H7 (cell line): ENCODE results near the gene EPB41L1. TPM values are rescaled to one million over a fixed set of nuclear protein-coding genes. Genes with fewer than 3 reads are reported as not detected.

Source experiments
- DNase-seq: peaks from one replicate; pipeline ENCODE4 v3.0.0; 2012
- H3K27me3 ChIP-seq: 2 replicates; pipeline ENCODE4 v1.6.0; 2011; ENCODE audit warnings: mild to moderate bottlenecking, low read length; ENCODE audit not compliant: control insufficient read depth, insufficient read depth
- H3K36me3 ChIP-seq: replicated peaks from 2 replicates; pipeline ENCODE4 v1.5.1; 2011; ENCODE audit warnings: low read length; ENCODE audit not compliant: control insufficient read depth, insufficient read depth
- H3K4me3 ChIP-seq: 2 replicates; pipeline ENCODE4 v1.5.1; 2011; ENCODE audit warnings: low read depth, mild to moderate bottlenecking, control low read depth, low read length, moderate library complexity; ENCODE audit not compliant: insufficient read depth
- total RNA-seq: library from RNA; depleted of rRNA; stranded (reverse); fragments of >200 nt; shearing (Covaris generic); gene quantifications from 2 replicates; pipeline ENCODE4 v1.2.3, GENCODE V29; 2014

The EPB41L1 gene
- total RNA-seq, 1 experiment from 2014 or later = 11.9 TPM

DNA sequence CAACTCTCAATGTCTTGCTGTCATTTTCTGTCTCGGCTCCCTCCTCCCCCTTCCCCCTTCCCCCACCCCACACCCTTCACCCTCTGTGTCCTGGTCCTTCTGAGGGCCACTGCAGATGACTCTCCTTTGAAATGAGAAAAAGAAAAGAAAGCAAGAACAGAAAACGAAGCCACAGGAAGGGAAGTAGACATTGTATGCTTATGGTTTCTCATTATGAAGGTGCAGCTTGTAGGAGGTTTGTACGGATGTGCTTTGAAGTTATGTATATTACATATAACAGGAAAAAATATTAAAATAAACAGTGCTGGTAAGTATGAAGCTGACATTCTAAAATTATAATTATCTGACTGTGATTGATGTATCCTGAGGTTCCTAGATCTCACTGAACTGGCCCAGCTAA, 75.5 kb downstream of the EPB41L1 start:
- no peak overlapping the region for H3K4me3 ChIP-seq
- no peak for DNase-seq
- H3K27me3 ChIP-seq = no peaks in the 10 kb centered on the region
- no peaks in the 10 kb centered on the region for H3K36me3 ChIP-seq

DNA sequence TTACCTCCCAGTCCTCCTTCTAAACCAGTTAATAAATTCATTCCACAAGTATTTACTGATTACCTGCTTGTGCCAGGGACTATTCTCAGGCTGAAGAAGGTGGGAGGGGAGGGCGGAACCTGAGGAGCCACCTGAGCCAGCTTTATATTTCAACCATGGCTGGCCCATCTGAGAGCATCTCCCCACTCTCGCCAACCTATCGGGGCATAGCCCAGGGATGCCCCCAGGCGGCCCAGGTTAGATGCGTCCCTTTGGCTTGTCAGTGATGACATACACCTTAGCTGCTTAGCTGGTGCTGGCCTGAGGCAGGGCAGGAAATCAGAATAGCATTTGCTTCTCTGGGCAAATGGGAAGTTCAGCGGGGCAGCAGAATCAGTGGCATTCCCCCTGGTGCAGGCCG, 76.8 kb downstream of the EPB41L1 start:
- Histone ChIP-seq H3K4me3 (no peak overlapping the region), H3K36me3 (no peaks in the 10 kb centered on the region), H3K27me3 (no peaks in the 10 kb centered on the region)
- peak; percentile 51 for DNase-seq

- DNase-seq = no peak
- no peaks in the 10 kb centered on the region; the same call in 1 of the 2 replicates for H3K36me3 ChIP-seq
- H3K4me3 ChIP-seq = no peak overlapping the region
- H3K27me3 ChIP-seq = no peaks in the 10 kb centered on the region
These were observed 80.3 kb downstream of the EPB41L1 start for GRCh38 chr20:36234771-36235320.

DNA sequence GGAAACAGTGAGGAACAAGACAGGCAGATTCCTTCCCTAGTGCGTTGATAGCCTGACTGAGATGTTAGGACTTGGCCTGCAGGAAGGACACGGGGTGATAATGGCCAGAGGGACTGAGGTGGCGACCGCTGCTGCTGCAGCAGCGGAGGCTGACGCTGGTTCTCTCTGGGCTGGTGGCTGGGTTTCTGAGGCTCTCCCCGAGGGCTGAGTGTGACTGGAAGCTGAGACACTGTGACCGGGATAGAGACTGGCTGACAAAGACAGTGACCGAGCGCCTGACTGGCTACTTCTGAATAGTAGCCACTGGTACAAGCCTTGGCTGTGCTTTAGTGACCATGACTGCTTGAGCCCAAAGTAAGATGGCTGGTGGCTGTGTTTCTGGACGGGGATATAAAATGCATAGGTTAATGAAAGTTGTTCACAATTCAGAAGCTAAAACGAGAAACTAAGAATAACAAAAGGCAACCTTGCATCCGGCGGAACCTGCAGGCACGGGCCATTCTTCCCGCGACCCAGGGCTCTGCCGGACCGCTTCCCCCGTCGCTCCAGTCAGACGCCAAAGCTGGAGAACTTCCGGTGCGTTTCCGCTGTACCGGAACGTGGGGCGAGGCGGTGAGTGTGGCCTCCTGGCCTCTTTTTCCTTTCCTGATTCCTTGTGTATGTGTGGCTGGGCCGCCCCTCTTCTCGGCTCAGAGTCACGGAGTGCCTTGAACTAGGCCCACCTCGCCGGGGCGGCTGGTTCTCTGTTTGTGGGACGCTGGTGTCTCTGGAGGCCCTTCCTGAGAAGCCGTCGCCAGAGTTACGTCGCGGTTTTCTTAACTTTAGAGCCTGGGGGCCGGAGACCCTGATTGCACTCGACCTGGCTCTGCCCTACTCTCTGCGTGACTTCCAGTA, 81.6 kb downstream of the EPB41L1 start, which contains the start of gene AAR2:
Gene AAR2 (plus strand): TSS at position 587 of the 894 bp plus-strand sequence. CDS start 3,391 bp downstream, outside the sequence.
- Histone ChIP-seq H3K4me3 (peak within 1 kb of the TSS; percentile 72), H3K36me3 (peaks cover 12% of the 10 kb centered on the region), H3K27me3 (no peaks in the 10 kb centered on the region)
- peak; percentile 88 for DNase-seq

GRCh38 chr20:36236786-36237121, 82.2 kb downstream of the EPB41L1 start:
- H3K36me3 ChIP-seq = peaks cover 12% of the 10 kb centered on the region
- H3K4me3 ChIP-seq = peak overlapping the region; percentile 72
- H3K27me3 ChIP-seq = no peaks in the 10 kb centered on the region
- no peak for DNase-seq

GRCh38 chr20:36237477-36237876, 82.9 kb downstream of the EPB41L1 start:
- Histone ChIP-seq H3K4me3 (no peak overlapping the region; the same call in 1 of the 2 replicates), H3K27me3 (no peaks in the 10 kb centered on the region), H3K36me3 (peaks cover 12% of the 10 kb centered on the region)
- no peak for DNase-seq

DNA sequence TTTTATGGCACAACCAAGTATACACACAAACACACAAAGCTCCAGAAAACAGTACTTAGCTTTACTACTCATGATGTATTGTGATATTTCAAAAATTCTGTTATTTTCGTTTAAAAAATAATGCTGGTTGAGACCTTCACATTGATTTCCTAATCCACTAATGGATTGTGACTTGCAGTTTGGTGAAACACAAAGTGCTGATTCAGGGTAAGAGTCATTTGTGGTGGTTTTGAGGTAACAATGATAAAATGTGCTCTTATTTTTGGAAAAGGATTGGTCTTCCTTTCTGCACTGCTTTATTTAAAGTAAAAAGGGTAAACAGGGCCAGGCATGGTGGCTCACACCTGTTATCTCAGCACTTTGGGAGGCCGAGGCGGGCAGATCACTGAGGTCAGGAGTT, 83.6 kb downstream of the EPB41L1 start:
- Histone ChIP-seq H3K4me3 (no peak overlapping the region), H3K36me3 (peaks cover 12% of the 10 kb centered on the region), H3K27me3 (no peaks in the 10 kb centered on the region)
- DNase-seq = no peak

GRCh38 chr20:36238760-36239159, 84.2 kb downstream of the EPB41L1 start:
- no peak for DNase-seq
- Histone ChIP-seq H3K4me3 (no peak overlapping the region), H3K36me3 (peaks cover 14% of the 10 kb centered on the region), H3K27me3 (no peaks in the 10 kb centered on the region)

DNA sequence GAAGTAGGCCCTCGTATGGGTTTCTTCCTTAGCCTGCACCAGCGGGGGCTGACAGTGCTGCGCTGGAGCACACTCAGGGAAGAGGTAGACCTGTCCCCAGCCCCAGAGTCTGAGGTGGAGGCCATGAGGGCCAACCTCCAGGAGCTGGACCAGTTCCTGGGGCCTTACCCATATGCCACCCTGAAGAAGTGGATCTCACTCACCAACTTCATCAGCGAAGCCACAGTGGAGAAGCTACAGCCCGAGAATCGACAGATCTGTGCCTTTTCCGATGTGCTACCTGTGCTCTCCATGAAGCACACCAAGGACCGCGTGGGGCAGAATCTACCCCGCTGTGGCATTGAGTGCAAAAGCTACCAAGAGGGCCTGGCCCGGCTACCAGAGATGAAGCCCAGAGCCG, 85.5 kb downstream of the EPB41L1 start:
- Histone ChIP-seq H3K36me3 (peaks cover 25% of the 10 kb centered on the region), H3K27me3 (no peaks in the 10 kb centered on the region), H3K4me3 (no peak overlapping the region)
- DNase-seq = no peak

- no peak for DNase-seq
- peaks cover 31% of the 10 kb centered on the region for H3K36me3 ChIP-seq
- no peaks in the 10 kb centered on the region for H3K27me3 ChIP-seq
- H3K4me3 ChIP-seq = no peak overlapping the region
These were observed 87.1 kb downstream of the EPB41L1 start for GRCh38 chr20:36241678-36242077.

- DNase-seq = no peak
- no peak overlapping the region for H3K4me3 ChIP-seq
- peaks cover 33% of the 10 kb centered on the region for H3K36me3 ChIP-seq
- no peaks in the 10 kb centered on the region for H3K27me3 ChIP-seq
These were observed 89.2 kb downstream of the EPB41L1 start for GRCh38 chr20:36243726-36244125.

DNA sequence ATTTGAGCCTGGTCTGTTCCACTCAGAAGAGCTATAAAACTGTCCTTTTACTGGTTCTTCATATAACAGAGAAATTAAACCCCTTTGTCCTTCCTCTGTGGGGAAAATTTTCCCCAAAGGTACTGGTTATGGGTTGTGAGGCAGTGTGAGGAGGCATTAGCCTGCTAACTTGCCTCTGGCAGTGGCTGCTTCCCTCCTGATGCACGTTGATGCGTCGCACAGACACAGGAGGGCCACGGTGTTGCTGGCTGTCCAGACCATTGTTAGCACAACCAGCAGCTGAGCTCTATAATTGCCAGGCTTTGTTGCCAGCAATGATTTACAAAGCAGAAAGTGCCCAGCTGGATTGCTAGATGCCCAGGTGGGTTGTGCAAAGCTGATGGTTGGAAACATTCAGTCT, 91.9 kb downstream of the EPB41L1 start:
- DNase-seq = no peak
- Histone ChIP-seq H3K36me3 (peaks cover 22% of the 10 kb centered on the region), H3K4me3 (no peak overlapping the region), H3K27me3 (no peaks in the 10 kb centered on the region)

DNA sequence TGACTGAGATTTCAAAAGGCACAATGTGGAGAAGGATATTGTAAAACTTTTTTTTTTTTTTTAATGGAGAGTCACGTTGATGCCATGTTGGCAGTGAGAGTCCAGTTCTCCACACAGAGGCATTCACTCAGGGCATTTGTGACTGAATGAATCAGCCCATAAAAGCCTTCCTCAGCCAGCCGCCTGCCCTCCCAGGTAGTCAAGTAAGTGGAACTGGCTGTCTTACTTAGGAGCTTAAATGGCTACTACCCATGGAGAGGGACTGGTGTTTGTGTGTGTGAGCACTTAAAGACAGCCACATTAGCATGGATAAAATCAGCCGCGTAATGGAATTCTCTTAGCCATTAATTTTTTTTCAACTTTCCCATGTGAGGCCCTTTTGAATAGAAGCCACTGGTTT, 94.3 kb downstream of the EPB41L1 start:
- no peak for DNase-seq
- no peaks in the 10 kb centered on the region for H3K27me3 ChIP-seq
- H3K36me3 ChIP-seq = peaks cover 21% of the 10 kb centered on the region
- no peak overlapping the region for H3K4me3 ChIP-seq

DNA sequence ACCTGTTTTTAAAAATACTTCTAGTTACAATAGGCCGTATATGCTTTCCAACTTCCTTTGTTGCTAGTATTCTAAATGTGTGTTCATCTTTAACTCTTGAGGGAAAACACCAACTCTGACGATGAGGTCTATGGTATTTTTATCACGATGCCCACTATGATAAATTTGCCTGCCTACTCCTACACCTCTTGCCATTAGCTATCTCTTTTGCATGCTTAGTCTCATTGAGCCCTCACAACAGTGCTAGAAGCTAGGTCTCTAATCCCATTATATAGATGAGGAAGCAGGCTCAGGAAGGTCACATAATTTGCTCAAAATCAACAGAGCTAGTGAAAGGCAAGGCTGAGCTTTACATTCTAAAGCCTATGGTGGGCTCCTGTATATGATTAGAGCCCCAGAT, 94.9 kb downstream of the EPB41L1 start:
- no peaks in the 10 kb centered on the region for H3K27me3 ChIP-seq
- no peak overlapping the region for H3K4me3 ChIP-seq
- H3K36me3 ChIP-seq = peaks cover 17% of the 10 kb centered on the region
- DNase-seq = no peak

DNA sequence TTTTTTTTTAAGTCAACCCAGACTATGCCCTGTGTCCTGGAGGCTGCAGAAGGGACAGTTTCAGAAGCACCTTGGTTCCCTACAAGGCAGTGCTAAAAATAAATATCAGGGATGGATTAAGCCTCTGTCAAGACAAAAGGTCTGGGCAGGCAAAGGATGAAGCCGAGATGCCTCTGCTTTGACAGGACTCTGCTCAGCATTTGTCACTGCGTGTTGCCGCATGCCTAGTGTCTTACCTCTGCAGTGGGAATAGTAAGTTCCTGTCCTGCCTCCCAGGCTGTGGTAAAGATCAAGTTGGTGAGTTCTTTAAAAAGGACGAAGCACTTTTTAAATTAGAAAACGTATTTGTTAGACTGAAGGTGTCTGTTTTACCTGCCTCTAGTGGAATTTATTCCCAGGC, 96.9 kb downstream of the EPB41L1 start:
- Histone ChIP-seq H3K27me3 (no peaks in the 10 kb centered on the region), H3K4me3 (no peak overlapping the region), H3K36me3 (peaks cover 13% of the 10 kb centered on the region)
- no peak for DNase-seq
